Right atrium auricular region (tissue), 2 donors: ENCODE measurements around the gene ZMIZ1. TPM values are rescaled to one million over a fixed set of nuclear protein-coding genes. Genes with fewer than 3 reads are reported as not detected.

Experiments
- DNase-seq: peaks from one replicate; pipeline ENCODE4 v3.0.0-alpha.2; 2019; ENCODE audit warnings: low spot score
- H3K27ac ChIP-seq, 2 donors: fragments of 200-600 bp; sonication (generic); 1 replicate in 1 of 2; 2 replicates in 1 of 2; pipeline ENCODE4 v1.5.1; 2016 to 2019
- H3K27me3 ChIP-seq, 2 donors: fragments of 200-600 bp; sonication (generic); one replicate each; pipeline versions ENCODE4 v1.5.1 to v1.6.0; 2017 to 2019
- H3K36me3 ChIP-seq: fragments of 200-600 bp; sonication (generic); one replicate; pipeline ENCODE4 v1.5.1; 2016
- H3K4me1 ChIP-seq, 2 donors: fragments of 200-600 bp; sonication (generic); one replicate each; pipeline versions ENCODE4 v1.5.1 to v1.6.0; 2017 to 2019
- H3K4me3 ChIP-seq, 2 donors: fragments of 200-600 bp; sonication (generic); 1 replicate in 1 of 2; 2 replicates in 1 of 2; pipeline ENCODE4 v1.5.1; 2017 to 2019; ENCODE audit warnings: mild to moderate bottlenecking in 1 of 2, moderate library complexity in 1 of 2
- H3K9me3 ChIP-seq, 2 donors: fragments of 200-600 bp; sonication (generic); one replicate each; pipeline ENCODE4 v1.5.1; 2019
- total RNA-seq, 2 donors: library from RNA; depleted of rRNA; stranded (reverse); fragments of >200 nt; gene quantifications; one replicate each; pipeline ENCODE4 v1.1.0, GENCODE V29; 2016
- TF ChIP-seq, protein P1 (sequence below), 2 donors: fragments of 200-600 bp; sonication (generic); IDR thresholded peaks; one replicate each; pipeline ENCODE4 v1.5.1; 2019; ENCODE audit warnings: antibody characterized with exemption in 2 of 2

The ZMIZ1 gene
- total RNA-seq, 2 donors from 2014 or later, result 59.3 to 71.0 TPM

DNA sequence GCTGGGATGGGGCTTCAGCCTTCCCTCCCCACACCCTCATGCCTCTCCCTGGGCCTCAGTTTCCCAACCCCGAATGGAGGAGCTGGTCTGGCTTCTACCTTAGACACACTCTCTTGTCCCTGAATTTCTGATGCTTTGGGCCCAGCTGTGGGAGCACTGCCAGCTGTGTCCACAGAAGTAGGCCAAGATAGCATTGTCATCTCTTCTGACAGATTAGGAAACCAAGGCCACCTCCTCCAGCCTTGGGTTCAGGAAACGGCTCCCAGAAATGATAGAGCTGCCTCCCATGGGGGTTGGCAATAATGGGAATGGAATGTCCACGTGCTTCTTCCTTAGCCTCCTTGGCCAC, 279.8 kb downstream of the ZMIZ1 start:
- no peaks in the 10 kb centered on the region for H3K27me3 ChIP-seq
- H3K27ac ChIP-seq, result peak overlapping the region; percentile 89 to 94
- no peak for DNase-seq
- H3K4me3 ChIP-seq, result peak overlapping the region; percentile 58 to 87
- H3K4me1 ChIP-seq, result peaks cover 0 to 34% of the 10 kb centered on the region in 2 donors
- H3K36me3 ChIP-seq, result peaks cover 46% of the 10 kb centered on the region
- TF ChIP-seq, protein P1, sequence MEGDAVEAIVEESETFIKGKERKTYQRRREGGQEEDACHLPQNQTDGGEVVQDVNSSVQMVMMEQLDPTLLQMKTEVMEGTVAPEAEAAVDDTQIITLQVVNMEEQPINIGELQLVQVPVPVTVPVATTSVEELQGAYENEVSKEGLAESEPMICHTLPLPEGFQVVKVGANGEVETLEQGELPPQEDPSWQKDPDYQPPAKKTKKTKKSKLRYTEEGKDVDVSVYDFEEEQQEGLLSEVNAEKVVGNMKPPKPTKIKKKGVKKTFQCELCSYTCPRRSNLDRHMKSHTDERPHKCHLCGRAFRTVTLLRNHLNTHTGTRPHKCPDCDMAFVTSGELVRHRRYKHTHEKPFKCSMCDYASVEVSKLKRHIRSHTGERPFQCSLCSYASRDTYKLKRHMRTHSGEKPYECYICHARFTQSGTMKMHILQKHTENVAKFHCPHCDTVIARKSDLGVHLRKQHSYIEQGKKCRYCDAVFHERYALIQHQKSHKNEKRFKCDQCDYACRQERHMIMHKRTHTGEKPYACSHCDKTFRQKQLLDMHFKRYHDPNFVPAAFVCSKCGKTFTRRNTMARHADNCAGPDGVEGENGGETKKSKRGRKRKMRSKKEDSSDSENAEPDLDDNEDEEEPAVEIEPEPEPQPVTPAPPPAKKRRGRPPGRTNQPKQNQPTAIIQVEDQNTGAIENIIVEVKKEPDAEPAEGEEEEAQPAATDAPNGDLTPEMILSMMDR (IDR thresholded peaks at IDR 0.05), result no peak
- H3K9me3 ChIP-seq, result no peaks in the 10 kb centered on the region

DNA sequence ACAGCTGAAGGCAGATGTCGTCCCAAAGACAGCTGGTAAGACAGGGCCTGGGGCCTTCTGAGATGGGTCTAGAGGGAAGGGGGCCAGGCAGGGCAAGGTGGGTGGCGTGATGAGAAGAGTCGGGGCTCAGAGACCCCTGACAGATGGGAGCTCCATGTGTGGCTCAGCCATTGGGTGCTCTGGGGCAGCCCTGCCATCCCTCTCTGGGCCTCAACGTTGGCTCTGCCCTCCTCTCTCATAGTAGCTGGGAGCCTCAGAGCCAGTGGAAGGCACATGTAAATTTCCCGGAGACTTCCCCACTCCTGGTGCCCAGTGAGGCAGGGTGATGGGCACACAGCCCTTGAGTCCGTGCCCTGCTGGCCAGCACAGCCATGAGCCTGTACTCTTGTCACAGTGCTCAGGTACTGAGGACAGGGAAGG, 280.3 kb downstream of the ZMIZ1 start:
- TF ChIP-seq, protein P1 (IDR thresholded peaks at IDR 0.05), result no peak
- Histone ChIP-seq H3K27ac (peak overlapping the region; percentile 89 to 94), H3K27me3 (no peaks in the 10 kb centered on the region), H3K36me3 (peaks cover 50% of the 10 kb centered on the region), H3K9me3 (no peaks in the 10 kb centered on the region), H3K4me3 (peak overlapping the region in 1 of 2 donors; percentile 87), H3K4me1 (peaks cover 0 to 34% of the 10 kb centered on the region in 2 donors)
- peak; percentile 53 for DNase-seq

DNA sequence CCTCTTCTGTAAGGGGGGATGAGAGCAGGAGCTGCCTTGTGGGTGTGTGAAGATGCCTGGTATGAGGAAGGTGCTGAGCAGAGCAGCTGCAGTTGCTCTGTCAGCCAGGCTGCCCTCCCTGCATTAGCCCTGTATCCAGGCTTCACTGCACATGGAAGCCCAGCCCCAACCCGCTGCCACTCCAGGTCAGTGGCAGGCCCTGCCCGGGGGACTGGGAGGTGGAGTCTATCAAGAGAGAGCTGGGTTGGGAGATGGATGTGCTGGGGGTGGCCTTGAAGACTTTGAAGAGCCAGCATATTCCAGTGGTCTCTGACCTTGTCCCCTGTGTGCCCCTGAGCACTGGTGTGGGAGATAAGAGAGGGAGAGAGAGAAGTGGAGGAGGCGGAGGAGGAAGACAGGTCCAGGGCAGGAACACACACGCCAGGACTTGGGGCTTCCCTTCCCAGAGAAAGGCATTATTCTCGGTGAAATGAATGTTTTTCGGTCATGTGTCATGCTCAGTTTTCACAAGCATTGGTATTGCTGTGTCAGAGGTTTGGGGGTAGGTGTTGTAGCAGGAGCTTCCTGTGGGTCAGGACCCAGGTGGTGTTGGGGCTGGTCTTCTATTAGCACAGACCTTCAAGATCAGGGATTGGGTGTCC, 281.1 kb downstream of the ZMIZ1 start:
- peak; percentile 48 for DNase-seq
- Histone ChIP-seq H3K27ac (peak overlapping the region in 1 of 2 donors; percentile 94), H3K27me3 (no peaks in the 10 kb centered on the region), H3K4me3 (no peak overlapping the region), H3K36me3 (peaks cover 58% of the 10 kb centered on the region), H3K9me3 (no peaks in the 10 kb centered on the region), H3K4me1 (peaks cover 0 to 34% of the 10 kb centered on the region in 2 donors)
- TF ChIP-seq, protein P1 (IDR thresholded peaks at IDR 0.05), result no peak

DNA sequence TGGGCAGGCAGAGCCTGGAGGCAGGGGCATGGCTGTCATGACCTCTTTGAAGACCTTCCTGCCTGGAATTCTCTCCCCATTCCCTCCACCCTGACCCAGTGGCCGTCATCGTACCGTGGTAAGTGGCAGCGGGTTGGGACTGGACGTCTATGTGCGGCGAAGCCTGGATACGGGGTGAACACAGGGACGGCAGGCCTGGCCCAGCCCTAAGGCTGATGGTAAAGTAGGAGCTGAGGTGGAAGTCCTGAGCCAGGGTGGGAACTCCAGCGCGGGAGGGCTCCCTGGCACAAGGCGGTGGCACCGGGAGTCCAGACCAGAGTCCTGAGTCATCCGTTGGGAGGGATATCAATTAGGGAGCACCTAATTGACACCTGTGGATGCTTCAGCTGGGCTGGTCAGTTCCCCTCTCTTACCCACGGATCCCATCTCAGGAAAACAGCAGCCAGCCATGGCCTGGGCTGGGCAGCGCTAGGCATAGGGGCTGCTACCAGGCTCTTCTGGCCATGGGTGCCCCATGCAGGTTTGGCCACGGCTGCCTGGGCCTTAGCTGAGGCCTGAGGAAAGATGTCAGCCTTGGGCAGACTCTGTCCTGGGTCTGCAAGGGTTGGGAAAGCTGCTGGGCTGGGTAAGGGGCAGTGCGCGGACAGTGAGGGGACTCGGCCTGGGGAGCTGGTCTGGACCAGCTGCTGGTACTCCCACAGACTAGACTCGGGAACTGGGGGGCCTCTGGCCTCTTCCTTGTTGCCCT, 281.8 kb downstream of the ZMIZ1 start:
- Histone ChIP-seq H3K27ac (no peak overlapping the region), H3K4me3 (no peak overlapping the region), H3K27me3 (no peaks in the 10 kb centered on the region), H3K36me3 (peaks cover 65% of the 10 kb centered on the region), H3K9me3 (no peaks in the 10 kb centered on the region), H3K4me1 (peaks cover 0 to 34% of the 10 kb centered on the region in 2 donors)
- TF ChIP-seq, protein P1 (IDR thresholded peaks at IDR 0.05), result no peak
- DNase-seq, result peak; percentile 56

DNA sequence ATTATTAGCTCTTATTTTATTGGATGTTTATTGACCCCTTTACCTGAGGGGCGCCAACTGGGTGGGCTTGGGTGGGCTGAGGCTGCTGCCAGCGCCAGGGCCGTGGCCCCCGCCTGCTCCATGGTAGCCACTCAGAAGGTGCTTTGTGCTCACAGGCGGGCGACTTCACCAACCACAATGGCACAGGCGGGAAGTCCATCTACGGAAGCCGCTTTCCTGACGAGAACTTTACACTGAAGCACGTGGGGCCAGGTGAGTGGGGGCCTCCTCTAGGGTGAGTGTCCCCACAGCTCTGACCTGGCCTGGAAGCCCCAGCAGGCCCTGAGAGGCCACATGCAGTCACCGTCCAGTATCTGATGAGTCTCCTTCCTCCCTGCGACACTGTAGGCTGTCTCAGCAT, 282.6 kb downstream of the ZMIZ1 start:
- no peaks in the 10 kb centered on the region for H3K27me3 ChIP-seq

More for the DNA sequence above, 282.6 kb downstream of the ZMIZ1 start:
- Histone ChIP-seq H3K27ac (no peak overlapping the region), H3K36me3 (peaks cover 73% of the 10 kb centered on the region), H3K9me3 (no peaks in the 10 kb centered on the region), H3K4me1 (peaks cover 0 to 34% of the 10 kb centered on the region in 2 donors), H3K4me3 (no peak overlapping the region)
- TF ChIP-seq, protein P1 (IDR thresholded peaks at IDR 0.05), result no peak
- DNase-seq, result no peak
